Activated CD4-positive, CD25-positive, alpha-beta regulatory T cell treated with anti-CD3 and anti-CD28 coated beads, Interleukin-2, amount 50 U/mL, for 24 hours (primary cell): ENCODE measurements around the gene ARRB1.
"Not testable (repeated sequence)": the region's sequence is repeated elsewhere in the genome, so short reads cannot be mapped to it uniquely, and the experiment has no call there.

Experiments
- ATAC-seq, 2 donors: fragments of 150-1000 bp; cut with Tn5 transposase; one replicate each; pipeline ENCODE4 v1.10.0; 2021; ENCODE audit warnings: mild to moderate bottlenecking in 1 of 2, moderate library complexity in 1 of 2

Gene ARRB1

DNA sequence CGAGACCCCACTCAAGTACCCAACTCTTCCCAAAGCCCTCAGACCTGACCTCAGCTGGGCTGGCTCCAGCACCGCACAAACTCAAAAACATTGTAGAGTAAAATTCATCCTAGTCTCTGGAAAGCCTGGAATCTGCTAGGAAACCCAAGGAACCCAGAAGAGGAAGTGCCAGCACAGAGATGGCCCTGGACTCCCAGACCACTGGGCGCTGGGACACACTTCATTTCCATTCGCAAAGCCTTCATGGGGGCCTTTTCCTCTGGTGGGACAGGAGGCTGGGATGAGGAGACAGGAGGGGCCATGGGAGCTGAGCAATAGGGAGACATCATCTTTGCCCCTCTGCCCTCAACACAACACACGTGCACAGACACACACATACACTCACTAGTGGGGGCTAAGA is 30.8 kb downstream of the ARRB1 start:
- ATAC-seq, result no peak

GRCh38 chr11:75320046-75320618 is 31.3 kb downstream of the ARRB1 start:
- ATAC-seq, result no peak

DNA sequence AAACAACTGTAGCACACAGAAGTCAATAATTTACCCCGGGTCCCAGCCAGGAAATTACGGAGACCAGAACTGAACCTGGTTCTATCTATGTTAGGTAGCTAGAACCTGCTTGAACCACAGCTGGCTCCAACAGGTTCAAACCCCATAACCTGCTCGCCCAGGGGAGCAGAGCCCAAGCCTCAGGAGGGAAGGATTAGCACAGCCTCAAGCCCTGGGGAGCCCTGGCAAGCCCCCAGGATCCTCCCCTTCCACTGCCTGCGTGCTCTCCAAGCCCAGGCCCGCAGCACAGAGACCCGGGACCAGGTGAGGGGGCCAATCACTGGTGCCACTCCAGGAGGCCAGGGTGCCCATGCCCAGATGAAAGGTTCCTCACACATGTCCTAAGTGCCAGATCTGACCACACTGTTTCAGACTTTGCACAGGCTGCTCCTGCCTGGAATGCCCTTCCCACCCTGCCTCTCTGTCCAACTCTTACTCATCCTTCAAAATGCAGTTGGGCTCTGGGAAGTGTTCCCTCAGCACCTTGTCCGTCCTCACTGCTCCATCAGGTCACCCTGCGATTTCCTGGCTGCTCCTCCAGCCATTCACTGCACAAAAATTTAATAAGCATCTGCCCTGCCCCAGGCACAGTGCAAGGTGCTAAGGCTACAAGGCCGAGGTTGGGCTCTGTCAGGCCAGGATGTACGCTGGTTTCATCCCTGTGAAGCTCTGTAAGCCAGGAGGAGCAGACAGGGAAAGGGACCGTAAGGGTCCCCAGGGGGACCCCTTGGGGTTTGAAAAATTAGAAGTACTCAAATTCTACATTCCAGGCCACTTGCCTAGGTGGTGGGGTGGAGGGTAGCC is 32.2 kb downstream of the ARRB1 start:
- no peak for ATAC-seq

DNA sequence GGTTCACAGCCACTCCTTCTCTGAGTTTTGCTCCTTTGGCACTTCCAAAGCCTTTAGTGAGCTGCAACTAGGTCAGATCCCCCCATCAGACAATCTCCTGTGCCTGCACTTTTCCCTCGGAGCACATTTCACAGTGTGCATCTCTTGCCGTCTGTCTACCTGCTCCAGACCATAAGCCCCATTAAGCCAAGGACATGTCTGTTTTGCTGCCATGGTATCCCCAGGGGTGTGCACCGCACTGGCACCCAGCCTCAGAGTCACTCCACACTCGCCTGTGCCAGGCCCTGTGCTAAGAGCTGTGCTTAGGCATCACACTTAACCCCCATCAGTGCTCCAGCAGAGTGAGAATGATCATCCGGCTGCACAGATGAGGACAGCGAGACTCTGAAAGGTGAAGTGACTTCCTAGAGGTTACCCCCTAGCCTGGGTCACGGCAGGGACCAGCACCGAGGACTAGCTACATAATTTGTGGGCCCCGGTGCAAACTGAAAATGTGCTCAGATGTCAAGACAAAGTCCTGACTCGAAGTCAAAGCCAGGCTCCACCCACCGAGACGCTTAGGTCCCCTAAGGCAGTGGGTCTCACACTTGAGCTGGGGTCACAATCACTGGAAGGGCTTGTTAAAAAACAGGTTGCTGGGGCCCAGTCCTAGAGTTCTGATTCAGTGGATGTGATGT is 33.9 kb downstream of the ARRB1 start:
- no peak for ATAC-seq

DNA sequence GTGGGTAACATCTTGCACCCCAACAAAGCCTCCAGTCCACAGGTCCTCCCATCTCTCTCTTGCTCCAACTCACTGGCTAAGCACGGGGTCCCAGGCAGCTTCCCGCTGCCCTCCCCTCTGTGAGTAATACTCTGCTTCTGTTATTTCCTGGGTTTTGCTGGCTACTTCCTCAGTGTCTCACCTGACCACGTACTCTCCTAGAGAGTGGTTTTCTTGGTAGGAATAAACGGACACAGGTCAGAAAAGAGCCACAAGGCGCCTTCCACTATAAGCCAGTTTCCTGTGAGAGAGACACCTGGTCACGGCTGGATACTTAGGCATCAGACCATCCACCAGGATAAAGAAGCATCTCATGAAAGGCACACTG is 36.0 kb downstream of the ARRB1 start:
- ATAC-seq, result no peak

DNA sequence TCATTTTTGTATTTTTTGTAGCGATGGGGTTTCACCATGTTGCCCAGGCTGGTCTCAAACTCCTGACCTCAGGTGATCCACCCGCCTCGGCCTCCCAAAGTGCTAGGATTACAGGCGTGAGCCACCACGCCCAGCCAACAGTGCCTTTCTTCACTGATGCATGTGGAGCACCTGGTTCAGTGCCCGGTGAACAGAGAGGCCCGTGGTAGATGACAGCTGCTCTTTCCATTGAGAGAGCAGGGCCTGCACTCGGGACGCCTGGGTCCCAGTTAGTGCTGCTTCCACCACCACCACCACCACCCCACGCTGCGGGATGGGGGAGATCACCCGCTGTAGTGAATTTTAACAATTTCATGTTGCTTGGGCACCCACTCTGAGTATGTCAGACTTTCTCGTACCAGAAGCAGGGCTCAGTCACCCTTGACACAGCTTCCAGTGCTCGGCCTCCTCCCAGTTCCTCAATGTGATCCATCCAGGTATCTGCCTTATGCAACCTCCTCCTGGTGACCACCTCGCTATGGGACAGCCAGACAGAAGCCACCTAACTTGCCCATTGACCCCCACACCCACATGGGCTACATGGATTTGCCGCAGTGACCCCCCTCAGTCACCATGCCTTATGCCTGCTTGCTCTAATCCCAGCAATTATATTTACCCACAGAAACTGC is 36.6 kb downstream of the ARRB1 start:
- ATAC-seq, result no peak

- no peak for ATAC-seq
Measured at GRCh38 chr11:75313513-75314272, 37.8 kb downstream of the ARRB1 start.

- no peak for ATAC-seq
Measured at GRCh38 chr11:75312346-75312745, 39.1 kb downstream of the ARRB1 start.

DNA sequence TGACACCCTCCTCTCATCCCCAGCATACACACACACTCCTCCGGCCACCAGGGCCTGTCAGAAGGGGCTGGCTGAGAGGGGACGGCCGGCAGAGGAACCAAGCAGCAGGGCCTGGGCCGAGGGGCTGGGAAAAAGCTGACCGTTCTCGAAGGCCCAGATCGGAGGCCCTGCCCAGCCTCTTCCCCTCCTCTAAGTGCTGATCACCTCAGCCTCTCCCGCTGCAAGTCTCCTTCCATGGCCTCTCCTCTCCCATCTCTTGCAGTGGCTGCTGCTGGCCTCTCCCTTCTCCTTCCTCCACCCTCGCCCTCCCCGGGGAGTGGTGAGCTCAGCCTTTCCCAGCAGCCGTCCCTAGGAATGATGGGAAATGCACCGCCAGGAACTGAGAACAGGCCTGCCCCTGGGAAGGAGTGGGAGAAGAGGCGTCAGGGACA is 39.6 kb downstream of the ARRB1 start:
- ATAC-seq, result no peak

- no peak for ATAC-seq
Measured at GRCh38 chr11:75308986-75309385, 42.5 kb downstream of the ARRB1 start.

- no peak for ATAC-seq
Measured at GRCh38 chr11:75308116-75308515, 43.3 kb downstream of the ARRB1 start.

DNA sequence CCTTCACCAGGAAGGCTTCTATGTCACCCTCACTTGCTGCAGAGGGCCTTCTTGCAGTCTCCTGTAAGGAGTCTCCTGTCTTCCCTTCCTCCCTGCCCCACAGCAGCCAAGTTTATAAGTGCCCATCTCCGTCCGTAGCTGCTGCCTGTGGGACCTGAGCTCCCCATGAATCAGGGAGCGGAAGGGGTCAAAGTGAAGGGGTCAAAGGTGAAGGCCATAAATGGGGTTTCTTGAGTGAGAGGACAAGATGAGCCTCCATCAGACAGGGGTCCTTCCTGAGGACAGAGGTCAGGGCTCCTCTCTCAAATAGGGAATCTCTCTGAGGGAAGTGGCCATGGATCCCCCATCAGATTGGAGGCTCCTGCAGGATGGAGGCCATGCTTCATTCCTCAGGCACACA is 44.4 kb downstream of the ARRB1 start:
- ATAC-seq, result no peak

GRCh38 chr11:75306529-75306928 is 44.9 kb downstream of the ARRB1 start:
- ATAC-seq, result no peak

DNA sequence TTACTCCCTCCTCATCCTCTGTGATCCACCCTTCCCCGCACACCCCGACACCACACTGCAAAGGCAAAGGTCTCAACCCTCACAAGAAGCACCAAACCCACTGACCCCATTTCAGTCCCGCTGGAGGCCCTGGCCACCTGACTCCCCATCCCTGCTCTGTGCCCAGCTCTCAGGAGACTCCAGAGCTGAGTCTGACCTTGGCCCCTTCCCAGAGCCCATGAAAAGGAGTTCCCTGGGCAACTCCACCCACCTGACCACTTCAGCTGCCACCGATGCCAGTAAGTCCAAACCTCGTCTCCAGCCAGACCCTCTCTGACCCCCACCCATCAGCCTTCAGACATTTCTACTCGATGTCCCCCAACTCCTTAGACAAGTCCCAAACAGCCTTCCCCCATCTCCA is 45.5 kb downstream of the ARRB1 start:
- no peak for ATAC-seq

DNA sequence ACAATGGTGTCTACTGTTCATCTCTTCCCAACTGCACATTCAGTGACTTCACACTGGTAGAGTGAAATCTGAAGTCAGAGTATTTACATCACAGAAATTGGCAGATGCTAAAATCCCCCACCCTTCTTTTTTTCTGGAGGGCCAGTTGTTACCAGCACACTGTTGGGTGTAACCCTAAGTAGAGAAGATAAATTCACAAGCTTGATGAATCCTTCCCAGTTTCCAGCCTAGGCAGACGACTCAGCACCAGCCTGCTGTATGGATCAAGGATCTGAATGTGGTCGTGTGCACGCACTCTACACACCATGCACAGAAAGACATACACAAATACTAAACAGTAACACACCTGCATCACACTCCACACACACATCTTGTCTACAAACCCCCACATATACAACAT is 46.0 kb downstream of the ARRB1 start:
- no peak for ATAC-seq

GRCh38 chr11:75304941-75305340 is 46.5 kb downstream of the ARRB1 start:
- not testable (repeated sequence) for ATAC-seq

DNA sequence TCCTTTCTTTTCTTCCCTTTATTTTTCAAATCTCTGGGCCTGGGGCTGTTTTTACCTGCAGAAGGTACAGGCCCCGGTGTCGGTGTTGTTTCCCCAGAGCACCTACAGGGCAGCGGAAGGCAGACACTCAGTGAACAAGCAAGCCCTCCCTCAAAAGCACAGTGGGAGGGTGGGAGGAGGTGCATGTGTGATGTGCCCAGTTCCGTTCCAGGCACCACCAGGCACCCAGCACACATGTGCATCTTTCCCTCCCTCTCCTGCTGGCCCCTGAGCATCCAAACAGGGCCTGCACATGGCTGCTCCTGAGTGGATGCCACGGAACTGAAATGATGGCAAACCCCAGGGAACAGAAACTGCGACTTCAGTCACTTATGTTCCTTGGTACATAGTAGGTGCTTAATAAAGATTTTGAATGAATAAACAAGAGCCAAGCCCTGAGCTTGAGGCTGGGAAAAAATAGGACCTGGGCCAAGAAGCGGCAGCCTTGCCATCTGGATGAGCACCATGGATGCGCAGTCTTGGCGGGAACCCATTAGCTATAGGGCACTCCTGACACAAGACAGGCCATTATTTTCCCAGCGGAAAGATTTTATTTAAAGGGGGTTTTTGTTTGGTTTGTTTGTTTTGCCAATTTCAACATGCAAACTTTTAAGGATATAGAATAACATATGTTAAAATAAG is 47.8 kb downstream of the ARRB1 start:
- ATAC-seq, result no peak

DNA sequence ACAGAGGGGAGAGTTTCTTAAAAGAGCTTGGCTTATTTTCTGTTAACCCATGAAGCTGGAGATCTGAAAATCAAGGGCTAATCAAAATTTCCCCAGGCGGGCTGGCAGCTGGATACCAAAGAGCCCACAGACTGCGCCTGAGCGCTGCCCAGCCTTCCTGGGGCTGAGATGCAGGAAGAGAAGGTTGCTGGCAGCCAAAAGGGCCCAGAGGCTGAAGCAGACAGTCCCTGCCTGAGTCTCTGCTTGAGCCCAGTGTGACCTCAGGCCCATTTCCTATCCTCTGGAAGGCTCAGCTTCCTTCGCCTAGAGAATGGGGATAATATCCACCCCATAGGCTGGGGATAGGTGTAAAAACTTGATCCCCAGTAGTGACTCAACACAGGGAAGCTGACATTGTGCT is 49.1 kb downstream of the ARRB1 start:
- no peak for ATAC-seq

DNA sequence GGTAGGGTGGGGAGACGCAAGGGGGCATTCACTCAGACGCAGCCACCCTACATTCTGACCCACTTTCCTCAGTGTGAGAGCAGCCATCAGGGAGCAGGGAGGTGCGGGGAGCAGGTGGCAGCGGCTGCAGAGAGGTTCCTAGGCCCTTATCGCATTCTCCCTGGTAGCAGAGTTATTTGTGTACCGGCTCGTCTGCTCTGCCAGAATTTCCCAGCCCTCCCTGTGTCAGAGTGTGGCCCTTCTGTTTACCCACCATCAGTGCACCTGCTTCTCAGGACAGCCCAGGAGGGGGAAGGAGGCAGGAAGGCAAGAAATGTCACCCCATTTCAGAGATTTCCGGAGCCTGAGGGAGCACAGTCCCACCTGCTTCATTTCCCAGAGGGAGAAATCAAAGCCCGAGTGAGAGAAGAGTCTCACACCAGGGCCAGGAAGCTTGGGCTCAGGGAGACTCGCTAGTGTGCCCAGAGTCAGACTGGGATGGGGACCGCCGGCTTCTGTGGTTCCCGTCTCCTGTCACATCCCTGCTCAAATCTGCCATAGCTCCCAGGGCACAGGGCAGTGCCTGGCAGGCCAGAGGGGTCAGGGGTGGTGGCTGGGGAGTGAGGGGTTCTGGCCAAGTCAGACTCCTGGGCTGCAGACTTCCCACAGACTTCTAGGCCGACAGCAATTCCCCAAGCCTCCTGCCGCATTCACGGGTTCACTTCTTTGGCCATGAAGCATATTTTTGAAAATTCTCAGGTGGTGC is 49.7 kb downstream of the ARRB1 start:
- ATAC-seq, result no peak

GRCh38 chr11:75301131-75301530 is 50.3 kb downstream of the ARRB1 start:
- no peak for ATAC-seq

GRCh38 chr11:75298976-75299260 is 52.5 kb downstream of the ARRB1 start:
- ATAC-seq, result no peak
